CD4-positive, alpha-beta T cell (primary cell): ENCODE measurements around the gene SASH1. TPM values are rescaled to one million over a fixed set of nuclear protein-coding genes. Genes with fewer than 3 reads are reported as not detected.

ENCODE experiments used
- ATAC-seq: fragments of 200-7000 bp; cut with Tn5 transposase; one replicate; pipeline ENCODE4 v1.10.0; 2022; ENCODE audit warnings: mild to moderate bottlenecking; ENCODE audit not compliant: poor library complexity
- CTCF ChIA-PET: fragments of 350-600 bp; sonication (Branson Sonifier 250); formaldehyde crosslinking; loops from one replicate; lab custom pipeline; 2021; ENCODE audit warnings: antibody characterized with exemption, inconsistent platforms; lab: Charles Lee
- POLR2A ChIA-PET: fragments of 350-600 bp; sonication (Branson Sonifier 250); formaldehyde crosslinking; loops from one replicate; lab custom pipeline; 2021; ENCODE audit warnings: antibody characterized with exemption, inconsistent platforms; lab: Charles Lee
- DNase-seq, 14 experiments: peaks; one replicate each; pipeline ENCODE4 v3.0.0-alpha.2; 2013 to 2020; ENCODE audit warnings: mixed read lengths in 2 of 14
- H3K27ac ChIP-seq, 2 donors: one replicate each; pipeline versions ENCODE4 v1.5.1 to v1.7.0; 2013; ENCODE audit warnings: low read length in 2 of 2, low read depth in 1 of 2, mild to moderate bottlenecking in 1 of 2
- H3K27me3 ChIP-seq, 2 experiments: 1 replicate in 1 of 2; 2 replicates in 1 of 2; pipeline versions ENCODE4 v1.6.1 to v1.7.0; 2013; ENCODE audit warnings: low read length in 2 of 2, control low read depth in 1 of 2, mild to moderate bottlenecking in 1 of 2, moderate library complexity in 1 of 2; ENCODE audit not compliant: insufficient read depth in 2 of 2, control insufficient read depth in 1 of 2
- H3K36me3 ChIP-seq: one replicate; pipeline ENCODE4 v1.6.1; 2013; ENCODE audit warnings: low read length, control low read depth; ENCODE audit not compliant: insufficient read depth
- H3K4me1 ChIP-seq: one replicate; pipeline ENCODE4 v1.6.1; 2013; ENCODE audit warnings: low read length, control low read depth; ENCODE audit not compliant: insufficient read depth
- H3K4me3 ChIP-seq: one replicate; pipeline ENCODE4 v1.5.1; 2013; ENCODE audit warnings: mild to moderate bottlenecking, low read length, moderate library complexity
- H3K9me3 ChIP-seq, 2 experiments: 1 replicate in 1 of 2; 2 replicates in 1 of 2; pipeline versions ENCODE4 v1.6.1 to v1.7.0; 2013; ENCODE audit warnings: low read length in 2 of 2, mild to moderate bottlenecking in 2 of 2, control low read depth in 1 of 2, moderate library complexity in 1 of 2; ENCODE audit not compliant: control insufficient read depth in 1 of 2, insufficient read depth in 1 of 2
- H3K27ac Mint-ChIP-seq: one replicate; pipeline ENCODE4 v1.8.0; 2020; ENCODE audit warnings: mixed read lengths
- H3K27me3 Mint-ChIP-seq: one replicate; pipeline ENCODE4 v1.8.0; 2021; ENCODE audit warnings: mixed read lengths
- H3K36me3 Mint-ChIP-seq: one replicate; pipeline ENCODE4 v1.8.0; 2021; ENCODE audit warnings: low read depth, mixed read lengths
- H3K4me1 Mint-ChIP-seq: one replicate; pipeline ENCODE4 v1.8.0; 2021; ENCODE audit warnings: low read depth, mixed read lengths
- H3K4me3 Mint-ChIP-seq: one replicate; pipeline ENCODE4 v1.8.0; 2020; ENCODE audit warnings: mild to moderate bottlenecking, mixed read lengths
- H3K9me3 Mint-ChIP-seq: one replicate; pipeline ENCODE4 v1.8.0; 2020; ENCODE audit warnings: mixed read lengths
- CTCF ChIP-seq: fragments of 200-600 bp; IDR thresholded peaks from one replicate; pipeline ENCODE4 v1.8.0; 2022; ENCODE audit warnings: antibody characterized with exemption, mild to moderate bottlenecking
- intact Hi-C, 2 experiments: fragments of 100-400 bp; cut with DNase I in 1 of 2; cut with micrococcal nuclease in 1 of 2; formaldehyde crosslinking; loops; one replicate each; pipeline versions ENCODE4 v1.15.1 to v1.9.0; 2023 to 2025; cut with DNase I, micrococcal nuclease
- total RNA-seq, 174 experiments: library from RNA in 2 of 174; stranded (reverse) in 2 of 174; gene quantifications; one replicate each; pipeline ENCODE4 v1.2.3 and lab custom pipeline; 2021 to 2026

Gene SASH1
- total RNA-seq, 2 experiments from 2014 or later = 0.58 to 0.75 TPM

DNA sequence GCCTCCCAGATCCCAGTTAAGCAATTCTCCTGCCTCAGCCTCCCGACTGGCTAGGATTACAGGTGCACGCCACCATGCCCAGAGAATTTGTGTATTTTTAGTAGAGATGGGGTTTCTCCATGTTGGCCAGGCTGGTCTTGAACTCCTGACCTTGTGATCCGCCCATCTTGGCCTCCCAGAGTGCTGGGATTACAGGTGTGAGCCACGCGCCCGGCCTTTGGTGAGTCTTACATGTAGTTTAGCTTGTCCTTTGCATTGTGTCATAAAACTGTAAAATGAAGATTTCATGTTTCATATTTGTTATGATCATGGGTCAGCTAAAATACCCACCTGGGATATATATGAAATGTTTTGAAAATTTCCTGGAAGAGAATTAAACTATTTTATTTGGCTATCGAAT lies 183.5 kb downstream of the SASH1 start:
- Histone ChIP-seq H3K27me3 (no peaks in the 10 kb centered on the region), H3K27ac (no peak overlapping the region), H3K4me1 (peaks cover 3% of the 10 kb centered on the region), H3K36me3 (no peaks in the 10 kb centered on the region), H3K9me3 (no peaks in the 10 kb centered on the region), H3K4me3 (no peak overlapping the region)
- POLR2A ChIA-PET = interaction anchor here (0.6 kb wide), 1 partner anchor 78 kb away, joined by 3 read pairs; no protein-coding TSS in a partner anchor
- H3K27me3 Mint-ChIP-seq = no peaks in the 10 kb centered on the region
- ATAC-seq (no peak), DNase-seq (no peak)
- no peaks in the 10 kb centered on the region for H3K9me3 Mint-ChIP-seq
- intact Hi-C loops = no loop called here
- TF ChIP-seq CTCF = no peak
- H3K4me3 Mint-ChIP-seq = no peak overlapping the region
- CTCF ChIA-PET = no interaction called here
- H3K4me1 Mint-ChIP-seq = no peaks in the 10 kb centered on the region
- no peaks in the 10 kb centered on the region for H3K36me3 Mint-ChIP-seq
- H3K27ac Mint-ChIP-seq = no peak overlapping the region

DNA sequence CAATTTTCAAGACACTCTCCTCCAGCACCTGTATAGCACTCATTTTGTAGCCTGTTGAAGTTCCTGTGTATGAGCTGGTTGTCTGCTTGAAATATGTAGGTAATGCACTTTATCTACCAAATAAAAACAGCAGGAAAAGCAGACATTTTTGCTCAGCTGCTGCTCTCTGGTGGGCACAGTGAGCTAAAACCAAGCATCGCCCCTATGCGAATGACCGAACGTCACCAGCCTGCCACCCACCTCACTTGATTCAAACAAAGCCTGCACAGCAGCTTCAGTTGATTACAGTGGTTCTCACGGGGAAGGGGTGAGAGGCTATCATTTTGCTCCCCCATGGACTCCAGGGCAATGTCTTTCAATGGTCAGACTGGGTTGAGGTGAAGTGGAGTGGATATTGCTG lies 185.7 kb downstream of the SASH1 start:
- no peak overlapping the region for H3K27ac ChIP-seq
- TF ChIP-seq CTCF = no peak
- no peak overlapping the region for H3K4me3 ChIP-seq
- H3K27me3 ChIP-seq = no peaks in the 10 kb centered on the region
- H3K4me1 ChIP-seq = peaks cover 3% of the 10 kb centered on the region
- no peaks in the 10 kb centered on the region for H3K9me3 ChIP-seq
- Mint-ChIP-seq H3K36me3 (no peaks in the 10 kb centered on the region), H3K4me3 (no peak overlapping the region), H3K4me1 (no peaks in the 10 kb centered on the region), H3K27me3 (no peaks in the 10 kb centered on the region), H3K27ac (no peak overlapping the region), H3K9me3 (no peaks in the 10 kb centered on the region)
- DNase-seq (no peak), ATAC-seq (no peak)
- ChIA-PET POLR2A (no interaction called here), CTCF (no interaction called here)
- intact Hi-C loops = no loop called here
- no peaks in the 10 kb centered on the region for H3K36me3 ChIP-seq

GRCh38 chr6:148529010-148529409 lies 186.4 kb downstream of the SASH1 start:
- intact Hi-C loops = no loop called here
- TF ChIP-seq CTCF = no peak
- no peak overlapping the region for H3K4me3 Mint-ChIP-seq
- H3K4me1 Mint-ChIP-seq = no peaks in the 10 kb centered on the region
- ATAC-seq (no peak), DNase-seq (no peak)
- Histone ChIP-seq H3K4me3 (no peak overlapping the region), H3K27ac (no peak overlapping the region), H3K4me1 (peaks cover 3% of the 10 kb centered on the region), H3K36me3 (no peaks in the 10 kb centered on the region), H3K9me3 (no peaks in the 10 kb centered on the region), H3K27me3 (no peaks in the 10 kb centered on the region)
- H3K36me3 Mint-ChIP-seq = no peaks in the 10 kb centered on the region
- POLR2A ChIA-PET = no interaction called here
- no peaks in the 10 kb centered on the region for H3K9me3 Mint-ChIP-seq
- H3K27me3 Mint-ChIP-seq = no peaks in the 10 kb centered on the region
- H3K27ac Mint-ChIP-seq = no peak overlapping the region
- CTCF ChIA-PET = no interaction called here
